Measurements from ENCODE around the gene NEURL3.

Gene NEURL3

DNA sequence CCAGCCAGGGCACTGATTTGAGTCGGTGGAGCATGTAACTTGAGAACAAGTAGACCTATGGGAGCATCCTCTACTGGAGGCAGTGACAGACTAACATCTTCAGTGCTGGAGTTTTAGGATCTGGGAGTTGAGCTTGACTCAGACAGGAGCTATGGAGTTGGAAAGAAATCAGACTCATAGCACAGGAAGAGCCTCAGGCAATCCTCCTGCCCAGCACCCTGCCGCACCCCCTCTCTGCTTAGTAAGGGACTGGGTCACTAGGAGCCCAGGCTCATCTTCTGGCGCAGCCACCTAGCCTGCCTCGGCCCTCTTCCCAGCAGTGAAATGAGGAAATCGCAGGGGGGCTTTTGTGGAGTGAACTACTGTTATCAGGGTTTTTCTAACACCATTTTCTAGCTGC lies 35.0 kb upstream of the NEURL3 start:
- no peak for DNase-seq (ENCODE audit: low read depth in 1 of 2, low spot score in 1 of 2)

DNA sequence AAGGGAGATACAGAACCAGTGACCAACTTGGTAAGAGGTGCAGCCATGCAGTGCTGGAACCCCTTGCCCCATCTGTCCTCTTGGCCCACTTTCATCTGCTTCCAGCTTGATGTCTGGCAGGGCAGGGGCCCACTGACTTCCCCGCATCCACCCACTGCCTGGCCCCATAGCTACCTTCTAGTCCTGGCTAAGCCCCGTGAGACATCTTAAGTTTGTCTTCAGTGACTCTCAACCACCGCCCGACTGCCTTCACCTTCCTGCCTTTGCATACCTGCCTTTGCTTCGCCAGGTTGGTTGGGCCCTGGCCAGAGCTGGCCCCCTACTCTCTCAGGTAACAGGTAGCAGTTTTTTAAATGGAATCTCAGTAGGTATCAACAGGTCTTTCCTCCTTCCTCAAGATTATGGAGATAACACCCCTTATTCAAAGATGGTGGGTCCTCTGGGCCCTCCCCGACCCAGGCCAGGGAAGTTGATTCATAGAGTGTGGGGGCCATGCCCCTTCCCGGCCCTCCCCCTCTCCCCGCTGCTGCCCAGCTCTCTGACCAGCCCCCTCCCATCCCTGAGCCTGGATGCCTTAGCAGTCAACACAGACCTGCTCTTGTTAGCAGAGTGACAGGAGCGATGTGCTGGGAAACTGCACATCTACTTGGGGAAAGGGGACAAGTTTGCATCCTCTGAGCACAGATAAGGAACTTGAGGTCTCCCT lies 34.2 kb upstream of the NEURL3 start:
- no peak for DNase-seq (ENCODE audit: low read depth in 1 of 2, low spot score in 1 of 2)

DNA sequence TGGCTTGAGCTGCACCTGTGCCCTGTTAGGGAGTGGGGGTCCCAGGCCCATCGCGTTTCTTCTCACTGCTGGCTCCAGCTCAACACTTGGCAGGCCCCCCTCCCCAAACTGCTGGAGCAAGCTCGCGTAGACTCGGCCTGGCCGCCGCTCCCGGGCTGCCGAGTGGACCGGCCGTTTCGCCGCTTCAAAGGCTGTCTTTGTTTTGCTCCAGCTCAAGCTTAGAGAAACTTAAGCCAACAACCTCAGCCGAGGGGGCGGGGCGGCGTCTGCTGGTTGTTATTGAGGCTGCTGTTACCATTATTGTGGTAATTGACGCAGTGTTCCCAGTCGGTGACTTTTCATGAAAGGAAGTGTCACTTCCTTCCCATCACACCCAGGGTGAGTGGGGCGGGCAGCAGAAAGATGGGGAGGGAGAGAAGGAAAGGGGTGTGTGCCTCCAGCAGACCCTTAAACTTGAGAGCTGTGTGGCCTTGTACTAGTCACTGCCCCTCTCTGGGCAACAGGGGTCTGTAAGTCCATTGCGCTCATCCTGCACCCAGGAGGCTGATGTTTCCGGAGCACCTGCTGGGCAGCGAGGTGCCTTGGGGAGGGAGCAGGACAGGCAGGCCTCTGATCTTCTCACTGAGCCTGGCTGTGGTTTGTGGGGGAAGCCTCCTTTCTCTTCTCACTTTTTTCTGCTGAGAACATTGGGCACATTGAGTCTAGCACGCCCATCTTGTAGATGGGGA lies 33.5 kb upstream of the NEURL3 start:
- peak; percentile 74 to 77 for DNase-seq (ENCODE audit: low read depth in 1 of 2, low spot score in 1 of 2)

DNA sequence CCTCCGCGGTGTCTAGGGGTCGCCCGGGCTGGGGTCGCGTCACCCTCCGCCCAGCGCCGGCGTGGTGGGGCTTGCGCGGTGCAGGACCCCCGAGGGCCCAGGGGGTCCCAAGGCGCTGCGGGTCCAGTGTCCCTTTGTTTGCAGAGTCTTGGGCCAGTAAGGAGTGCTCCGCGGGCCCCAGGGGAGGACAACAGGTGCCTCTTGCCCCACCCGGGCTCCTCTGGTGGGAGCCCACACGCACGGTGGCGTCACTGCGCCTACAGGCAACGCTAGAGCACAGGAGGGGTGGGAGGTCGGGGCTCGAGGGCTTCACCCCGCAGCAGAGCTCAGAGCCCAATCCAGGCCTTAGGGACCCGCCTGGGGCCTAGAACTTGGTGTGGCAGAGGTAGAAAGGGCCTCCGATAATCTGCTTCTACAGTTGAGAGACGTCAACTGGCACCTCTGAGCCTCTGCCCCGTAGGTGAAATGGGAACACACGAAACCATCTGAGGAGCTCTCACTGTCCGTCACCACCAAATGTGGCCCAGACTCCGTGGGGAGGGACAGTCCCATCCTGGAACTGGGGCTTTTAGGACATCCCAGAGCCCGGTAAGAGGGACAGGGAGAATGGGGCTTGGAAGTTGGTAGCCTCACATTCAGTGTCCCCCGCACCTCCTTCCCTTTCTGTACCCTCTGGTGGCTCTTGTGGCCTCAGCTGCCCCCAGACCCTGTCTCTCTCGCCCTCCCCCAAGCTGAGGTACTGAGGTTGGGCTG lies 32.8 kb upstream of the NEURL3 start:
- DNase-seq (ENCODE audit: low read depth in 1 of 2, low spot score in 1 of 2): peak in 1 of 2 donors; percentile 35

DNA sequence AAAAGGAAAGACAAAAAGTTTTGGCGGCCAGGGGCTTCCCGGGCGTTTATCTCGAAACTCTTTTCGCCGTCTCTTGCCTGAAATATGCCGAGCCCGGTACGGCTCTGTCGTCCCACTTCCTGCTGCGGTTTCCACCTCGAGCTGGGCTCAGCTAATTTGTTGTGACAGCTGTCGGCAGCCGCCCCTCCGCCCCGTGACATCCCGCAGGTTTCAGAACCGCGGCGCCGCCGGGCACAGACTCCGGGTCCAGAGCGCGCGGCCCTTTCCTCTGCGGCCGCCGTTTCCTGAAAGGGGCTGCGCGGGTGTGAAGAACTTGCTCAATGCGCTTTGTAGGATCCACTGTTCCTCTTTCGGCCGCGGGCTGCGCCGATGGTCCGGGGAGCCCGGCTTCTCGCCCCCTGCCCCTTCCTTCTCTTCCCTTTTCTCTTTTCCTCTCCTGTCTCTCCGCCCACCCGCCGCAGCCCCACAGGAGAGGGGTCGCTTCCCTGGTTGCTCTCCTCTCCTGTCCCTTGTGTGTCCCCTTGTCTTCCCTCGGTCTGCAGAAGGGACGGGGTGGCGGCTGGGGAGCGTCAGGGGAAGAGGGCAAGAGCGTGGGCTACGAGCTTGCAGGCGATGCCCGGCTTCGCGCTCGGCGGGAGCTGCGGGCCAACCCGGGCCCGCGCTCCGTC lies 32.0 kb upstream of the NEURL3 start:
- peak; percentile 62 to 68 for DNase-seq (ENCODE audit: low read depth in 1 of 2, low spot score in 1 of 2)

DNA sequence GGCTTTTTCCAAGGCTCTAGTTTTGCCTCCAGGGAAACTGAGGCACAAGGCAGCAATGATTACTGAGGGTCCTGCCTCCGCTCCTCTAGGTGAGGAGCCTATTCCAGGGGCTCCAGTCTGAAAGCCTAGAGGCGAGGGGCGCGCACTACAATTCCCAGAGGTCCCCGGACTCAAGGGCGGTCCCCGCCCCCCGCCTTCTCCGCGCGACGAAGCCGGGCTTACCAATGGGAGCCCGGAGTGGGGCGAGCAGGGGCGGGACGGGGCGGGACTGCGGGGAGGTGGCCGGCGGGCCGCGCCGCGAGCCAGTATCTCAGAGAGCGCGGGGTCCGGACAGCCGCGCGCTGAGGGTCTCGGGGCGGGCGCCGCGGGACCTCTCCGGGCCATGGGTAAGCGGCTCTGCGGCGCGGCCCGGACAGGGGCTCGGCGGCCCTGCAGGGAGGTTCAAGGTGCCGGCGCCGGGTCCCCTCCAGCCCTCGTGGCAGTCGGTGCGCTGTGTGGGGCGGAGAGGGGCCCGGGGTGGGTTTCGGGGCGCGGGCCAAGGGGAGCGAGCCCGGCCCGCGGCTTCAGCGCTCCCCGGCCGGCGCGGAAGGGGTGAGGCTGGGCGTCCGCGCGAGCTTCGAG lies 31.4 kb upstream of the NEURL3 start, which contains the start of gene ARID5A:
ARID5A (plus strand) TSS at position 308 of the 621 bp plus-strand sequence; CDS start at position 383, 75 bp downstream.
- peak; percentile 81 to 92 for DNase-seq (ENCODE audit: low read depth in 1 of 2, low spot score in 1 of 2)

DNA sequence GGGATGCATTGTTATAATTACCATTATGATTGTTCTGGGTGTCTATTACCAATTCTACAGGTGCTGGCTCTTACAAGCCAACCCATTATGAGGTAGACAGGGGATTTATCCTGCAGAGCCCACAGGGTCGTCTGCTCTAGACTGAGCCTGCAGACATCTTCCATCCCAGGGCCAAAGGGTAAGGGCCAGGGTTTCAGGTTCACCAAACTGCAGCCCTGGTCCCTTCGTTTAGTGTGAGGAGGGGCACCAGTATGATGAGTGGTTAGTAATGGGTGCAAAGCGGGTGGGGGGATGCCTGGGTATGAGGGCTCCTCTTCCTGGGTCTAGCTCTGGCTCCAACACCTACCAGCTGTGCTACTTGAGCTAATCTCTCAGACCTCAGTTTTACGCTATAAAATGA lies 30.2 kb upstream of the NEURL3 start:
- DNase-seq (ENCODE audit: low read depth in 1 of 2, low spot score in 1 of 2): no peak

DNA sequence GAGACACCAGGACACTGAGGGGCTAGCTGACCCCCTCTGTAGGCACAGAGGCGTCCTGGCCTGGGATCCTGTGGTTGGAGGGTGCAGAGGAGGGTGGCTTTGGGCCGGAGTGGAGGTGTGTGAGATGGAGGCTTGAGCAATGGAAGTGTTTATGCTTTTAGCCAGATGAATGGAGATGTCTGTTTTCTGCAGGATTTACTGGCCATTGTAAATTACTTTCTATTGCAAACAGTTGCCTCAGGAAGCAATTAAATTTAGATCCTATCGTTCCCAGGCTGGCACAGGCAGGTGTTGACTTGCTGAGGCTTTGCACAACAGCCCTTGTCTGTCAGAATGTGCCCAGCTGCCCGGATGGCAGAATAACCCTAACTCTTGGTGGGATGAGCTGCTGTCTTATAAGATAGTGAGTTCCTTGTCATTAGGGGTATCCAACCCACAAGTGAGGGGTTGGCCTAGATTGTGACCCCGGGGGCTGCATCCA lies 29.6 kb upstream of the NEURL3 start:
- DNase-seq (ENCODE audit: low read depth in 1 of 2, low spot score in 1 of 2): no peak

DNA sequence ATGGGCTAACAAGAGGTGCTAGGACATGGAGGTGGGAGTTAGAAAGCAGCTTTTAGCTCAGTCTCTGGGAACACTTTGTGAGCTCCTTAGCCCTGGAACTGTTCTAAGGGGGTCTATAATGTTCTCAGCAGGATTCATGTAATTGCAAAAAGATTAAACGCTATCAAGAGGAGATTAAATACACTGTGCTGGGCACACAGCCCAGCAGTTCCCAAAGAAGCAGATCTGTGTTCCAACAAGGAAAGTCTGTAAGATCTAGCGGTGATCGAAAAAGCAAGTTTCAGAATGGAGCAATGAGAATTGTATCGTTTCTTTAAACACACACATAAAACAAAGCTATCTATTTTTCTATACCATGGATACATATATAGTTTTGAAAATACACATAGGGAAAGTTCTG lies 29.0 kb upstream of the NEURL3 start:
- no peak for DNase-seq (ENCODE audit: low read depth in 1 of 2, low spot score in 1 of 2)

DNA sequence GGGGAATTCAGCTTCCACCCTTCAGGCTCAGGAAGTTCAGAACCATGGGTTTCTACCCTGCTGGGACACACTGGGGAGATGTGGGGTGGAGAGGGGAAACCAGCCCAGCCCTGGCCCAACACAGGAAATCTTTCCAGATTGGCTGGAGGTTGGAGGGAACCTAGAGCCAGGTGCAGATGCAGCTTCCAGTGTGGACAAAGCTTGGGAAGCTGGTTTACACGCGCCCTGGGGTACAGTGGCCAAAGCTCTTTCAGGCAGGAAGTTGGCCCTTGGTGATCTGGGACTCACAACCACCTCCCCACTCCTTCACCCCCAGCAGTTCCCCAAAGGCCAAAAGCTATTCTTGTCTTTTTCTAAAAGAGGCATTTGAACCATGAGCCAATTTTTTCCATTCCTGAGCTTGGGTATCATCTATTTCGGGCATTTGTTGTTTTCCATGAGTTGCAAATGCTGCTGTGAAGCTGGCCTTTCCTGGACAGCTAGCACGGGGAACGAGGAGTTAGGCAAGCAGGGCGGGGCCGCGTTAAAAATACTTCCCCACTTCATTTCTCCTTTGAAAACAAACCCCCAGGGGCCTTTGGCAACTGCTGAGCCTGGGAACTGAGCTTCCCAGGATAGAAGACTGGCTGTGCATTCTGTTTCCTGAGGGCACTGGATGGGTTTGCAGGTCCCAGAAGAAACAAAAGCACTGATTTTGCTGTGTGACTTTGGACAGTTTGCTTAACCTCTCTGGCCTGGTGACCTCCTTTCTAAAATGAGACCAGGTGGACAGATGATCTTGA lies 28.3 kb upstream of the NEURL3 start:
- DNase-seq (ENCODE audit: low read depth in 1 of 2, low spot score in 1 of 2): no peak

DNA sequence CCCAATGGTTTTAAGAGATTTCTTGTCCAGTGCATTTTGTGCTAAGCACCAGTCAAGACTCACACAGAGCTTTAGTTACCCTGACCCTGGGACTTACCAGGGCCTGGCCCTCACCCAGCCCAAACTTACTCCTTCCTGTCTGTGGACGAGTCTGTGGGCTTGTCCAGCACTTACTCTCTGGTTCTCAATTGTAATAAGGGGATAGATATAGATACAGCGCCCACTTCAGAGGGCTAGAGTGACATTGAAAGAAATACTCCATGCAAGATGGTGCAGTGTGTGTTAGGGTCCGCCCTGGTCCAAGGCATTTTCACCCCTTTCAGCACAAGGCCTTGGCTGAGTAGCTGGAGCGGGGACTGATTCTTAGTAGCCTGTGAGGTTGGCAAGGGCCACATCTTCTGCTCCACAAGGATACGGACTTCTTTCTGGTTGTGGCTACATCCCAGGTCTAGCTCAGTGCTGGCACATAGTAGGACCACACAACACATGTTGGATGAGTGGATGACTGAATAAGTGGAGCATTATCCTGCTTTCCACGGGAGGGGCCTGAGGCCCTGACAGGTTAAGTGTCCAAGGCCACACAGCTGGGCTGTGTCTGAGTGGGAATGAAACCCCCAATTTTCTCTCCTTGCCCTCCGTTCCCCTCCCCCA lies 27.6 kb upstream of the NEURL3 start:
- no peak for DNase-seq (ENCODE audit: low read depth in 1 of 2, low spot score in 1 of 2)

DNA sequence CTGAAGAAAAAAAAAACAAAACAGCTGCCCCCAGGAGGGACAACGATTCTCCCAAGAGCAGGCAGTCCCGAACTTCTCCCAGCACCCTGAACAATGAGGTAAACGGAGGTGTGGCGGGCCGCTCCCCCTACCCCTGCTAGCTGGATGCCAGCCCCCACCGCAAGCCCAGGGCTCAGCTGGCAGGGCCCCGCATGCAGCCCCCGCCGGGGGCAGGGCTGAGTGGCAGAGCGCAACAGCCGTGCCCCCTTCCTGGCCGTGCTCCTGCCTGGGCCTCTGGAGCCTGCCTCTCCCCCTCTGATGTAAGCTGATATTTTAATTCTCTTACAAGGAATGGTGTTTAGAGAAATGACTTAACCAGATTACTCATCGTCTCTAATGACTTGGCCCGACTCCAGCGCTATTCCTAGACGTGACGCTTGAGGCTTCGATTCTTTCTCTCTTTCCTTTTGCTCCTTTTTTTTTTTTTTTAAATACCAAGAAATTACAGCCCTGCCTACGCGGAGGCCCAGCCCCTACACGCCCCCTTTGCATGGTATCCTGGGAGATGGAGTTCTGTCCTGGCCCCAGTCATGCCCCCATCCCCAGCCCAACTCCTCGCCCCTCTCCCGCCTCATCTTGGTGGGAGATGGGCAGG lies 26.8 kb upstream of the NEURL3 start:
- DNase-seq (ENCODE audit: low read depth in 1 of 2, low spot score in 1 of 2): peak; percentile 64 to 67

DNA sequence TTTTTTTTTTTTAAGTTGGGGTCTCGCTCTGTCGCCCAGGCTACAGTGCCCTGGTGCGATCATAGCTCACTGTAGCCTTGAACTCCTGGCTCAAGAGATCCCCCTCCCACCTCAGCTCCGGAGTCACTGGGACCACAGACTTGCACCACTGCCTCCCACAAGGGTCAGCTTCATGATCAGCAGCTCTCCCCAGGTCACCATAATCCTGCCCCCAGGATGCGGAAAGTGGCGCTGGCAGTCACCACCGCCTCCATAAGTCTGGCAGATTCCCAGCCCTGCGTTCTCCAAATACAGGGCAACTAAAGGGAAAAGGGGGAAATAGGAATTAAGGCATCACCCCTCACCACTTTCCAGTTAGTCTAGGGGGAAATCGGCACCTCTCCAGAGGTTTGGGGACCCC lies 26.2 kb upstream of the NEURL3 start:
- DNase-seq (ENCODE audit: low read depth in 1 of 2, low spot score in 1 of 2): no peak

DNA sequence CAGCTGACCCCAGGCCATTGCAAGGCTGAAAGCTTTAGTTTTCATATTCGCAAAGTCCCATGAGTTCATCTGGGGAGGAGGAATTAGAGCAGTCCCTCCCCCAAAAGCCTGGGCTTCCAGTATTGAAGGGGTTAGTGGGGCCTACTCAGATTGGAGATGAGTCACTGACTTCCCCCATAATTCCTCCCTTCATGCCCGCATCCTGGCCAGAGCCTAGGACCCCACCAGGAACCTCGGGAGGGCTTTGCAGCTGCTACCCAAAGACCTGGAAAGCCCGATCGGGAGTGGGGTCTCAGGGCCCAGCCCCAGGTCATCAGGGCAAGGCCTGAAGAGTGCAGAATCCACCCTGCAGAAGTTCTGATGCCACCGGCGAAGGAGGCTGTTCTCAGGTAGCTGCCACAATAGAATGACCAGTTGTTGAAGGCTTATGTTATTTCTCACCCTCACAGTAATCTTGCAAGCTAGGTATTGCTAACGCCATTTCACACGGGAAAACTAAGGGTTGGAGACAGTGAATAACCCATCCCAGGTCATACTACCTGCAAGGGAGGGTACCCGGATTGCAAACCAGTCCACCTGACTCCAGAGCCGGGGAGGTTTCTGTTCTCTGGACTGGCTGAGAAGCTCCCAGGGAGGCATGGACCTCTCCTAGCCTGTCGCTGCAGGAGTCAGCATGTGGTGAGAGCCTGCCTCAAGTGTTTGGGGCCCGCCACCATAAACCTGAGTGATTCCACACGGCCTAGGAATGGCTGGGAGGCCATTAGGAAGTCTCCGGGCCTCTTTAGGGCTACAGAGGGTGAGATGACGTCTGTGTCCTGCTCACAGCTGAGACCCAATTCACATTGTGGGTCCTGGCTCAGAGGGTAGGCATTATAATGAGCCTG lies 25.6 kb upstream of the NEURL3 start:
- no peak for DNase-seq (ENCODE audit: low read depth in 1 of 2, low spot score in 1 of 2)

DNA sequence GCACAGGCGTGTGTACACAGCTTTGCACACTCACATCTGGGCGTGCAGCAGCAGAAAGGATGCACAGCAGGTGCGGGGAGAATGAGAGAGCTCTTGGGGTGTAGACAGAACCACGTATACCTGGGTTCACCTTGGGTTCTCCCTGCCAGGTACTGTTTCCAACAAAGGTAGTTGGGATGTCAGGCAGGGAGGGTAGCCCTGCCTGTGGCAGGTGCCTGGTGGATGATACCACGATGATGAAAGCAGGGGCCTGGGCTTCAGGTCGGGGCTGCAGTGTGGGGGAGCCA lies 24.9 kb upstream of the NEURL3 start:
- no peak for DNase-seq (ENCODE audit: low read depth in 1 of 2, low spot score in 1 of 2)

DNA sequence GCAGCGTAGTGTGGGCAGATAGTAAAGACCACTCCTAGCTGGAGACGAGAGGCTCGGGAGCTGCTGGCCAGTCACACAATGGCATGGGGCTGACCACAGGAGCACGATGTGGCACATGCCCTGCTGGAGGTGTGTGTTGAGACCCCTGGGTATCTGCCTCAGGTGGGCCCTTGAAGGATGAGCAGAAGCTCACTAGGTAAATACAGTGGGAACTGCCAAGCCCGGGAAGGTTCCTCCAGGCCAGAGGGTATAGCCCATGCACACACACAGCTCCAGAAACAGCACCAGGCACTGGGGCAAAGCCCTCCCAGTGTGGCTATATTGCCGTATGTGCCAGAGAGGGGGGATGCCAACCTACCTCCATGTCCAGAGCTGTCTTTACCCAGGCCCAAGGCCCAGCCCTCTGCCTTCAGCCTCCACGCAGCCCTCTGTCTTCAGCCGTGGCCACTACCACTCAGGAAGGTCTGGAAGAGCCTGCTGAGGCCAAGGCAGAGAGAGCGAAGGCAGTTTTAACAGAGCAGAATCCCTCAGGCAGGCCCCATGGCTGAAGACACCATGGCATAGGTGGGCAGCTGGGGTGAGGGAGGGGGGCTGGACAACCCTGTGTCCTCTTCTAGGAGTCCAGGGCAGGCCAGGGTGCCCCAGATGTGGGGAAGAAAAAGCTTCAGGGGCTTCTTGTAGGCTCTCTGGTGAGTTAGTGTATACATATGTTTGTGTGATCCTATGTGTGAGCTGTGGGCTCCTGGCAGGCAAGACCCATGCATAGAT lies 24.4 kb upstream of the NEURL3 start:
- no peak for DNase-seq (ENCODE audit: low read depth in 1 of 2, low spot score in 1 of 2)

DNA sequence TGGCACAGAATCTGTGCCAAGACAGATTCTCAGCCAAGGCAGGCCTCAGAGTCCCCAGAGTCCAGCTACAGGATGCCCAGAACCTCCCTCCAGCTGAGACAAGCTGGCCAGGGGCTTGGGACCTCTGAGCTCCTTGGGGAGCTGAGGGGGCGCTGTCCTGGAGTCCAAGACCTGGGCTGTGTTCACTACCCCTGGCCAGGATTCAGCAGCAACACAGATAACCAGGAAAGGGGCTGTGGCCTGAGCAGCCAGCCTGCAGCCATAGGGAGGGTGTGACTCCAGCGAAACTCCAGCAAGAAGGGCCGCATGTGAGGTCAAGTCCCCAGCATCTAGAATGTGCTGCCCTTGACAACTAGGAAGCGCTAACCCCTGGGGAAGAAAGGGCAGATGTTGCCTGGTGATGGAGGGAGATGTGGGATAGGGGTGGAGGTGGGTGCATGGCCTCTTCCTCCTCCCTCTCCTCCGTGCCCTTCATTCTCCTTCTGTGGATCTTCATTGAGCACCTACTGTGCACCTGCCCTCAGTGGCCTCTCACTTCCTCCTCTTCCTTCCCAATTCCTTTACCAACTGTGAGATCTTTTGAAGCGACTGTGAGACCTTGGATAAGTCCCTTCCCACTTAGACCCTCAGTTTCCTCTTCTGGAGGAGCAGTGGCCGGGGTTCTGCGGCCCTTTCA lies 23.7 kb upstream of the NEURL3 start:
- no peak for DNase-seq (ENCODE audit: low read depth in 1 of 2, low spot score in 1 of 2)

Measured in stimulated activated CD4-positive, alpha-beta T cell treated with anti-CD3 and anti-CD28 coated beads, Interleukin-15, amount 100 ng/mL, for 1 hour (primary cell).